Tongue (tissue), 2 donors: ENCODE data around the gene EXOC3. TPM values are rescaled to one million over a fixed set of nuclear protein-coding genes. Genes with fewer than 3 reads are reported as not detected.
A peak's percentile ranks its signal among the peaks of the same experiment; 100 is the strongest.
"Not testable (repeated sequence)": the region's sequence is repeated elsewhere in the genome, so short reads cannot be mapped to it uniquely, and the experiment has no call there.

Experiments
- DNase-seq: peaks from one replicate; pipeline ENCODE4 v3.0.0-alpha.2; 2015
- total RNA-seq: library from RNA; depleted of rRNA; stranded (reverse); fragments of >200 nt; gene quantifications from one replicate; pipeline ENCODE4 v1.2.3, GENCODE V29; 2014

Gene EXOC3
- total RNA-seq, 1 donor from 2014 or later: 48.7 TPM

- not testable (repeated sequence) for DNase-seq
Measured at GRCh38 chr5:474232-474839, 31.4 kb downstream of the EXOC3 start.

DNA sequence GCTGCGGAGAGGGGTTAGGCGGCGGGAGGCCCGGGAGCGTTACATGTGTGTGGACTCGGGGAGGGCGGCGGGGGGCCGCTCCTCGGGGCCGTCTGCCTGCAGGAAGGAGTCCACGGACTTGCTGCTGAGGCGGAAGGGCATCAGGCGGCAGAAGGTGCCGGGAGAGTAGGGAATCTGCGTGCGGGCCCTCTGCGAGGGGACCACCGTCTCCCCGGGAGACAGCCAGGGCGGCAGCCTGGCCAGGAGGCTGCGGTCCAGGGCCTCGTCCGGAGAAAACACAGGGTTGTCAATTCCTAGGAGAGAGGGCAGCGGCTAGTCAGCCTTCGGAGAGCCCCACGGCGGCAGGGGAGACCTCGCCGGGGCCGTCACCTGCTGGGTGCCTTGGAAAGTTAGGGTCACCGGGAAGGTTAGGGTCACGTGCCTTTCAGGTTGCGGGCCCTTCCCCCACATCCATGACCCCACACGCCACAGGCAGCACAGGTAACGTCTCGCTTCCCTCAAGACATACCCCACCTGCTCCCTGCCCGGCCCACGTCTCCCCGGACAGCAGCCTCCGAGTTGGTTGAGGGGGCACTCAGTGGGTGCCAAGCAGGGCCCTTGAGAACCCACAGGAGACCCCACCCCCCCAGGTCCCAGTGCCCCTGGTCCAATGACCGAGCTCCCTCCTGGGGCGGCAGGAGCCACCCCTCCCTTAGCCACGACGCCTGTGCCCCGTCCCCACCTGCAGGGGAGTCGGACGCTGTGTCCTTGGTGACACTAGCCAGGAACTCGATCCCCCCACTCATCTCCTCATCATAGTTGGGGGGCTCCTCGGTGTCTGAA is 32.1 kb downstream of the EXOC3 start:
- no peak for DNase-seq

- DNase-seq: no peak
Measured at GRCh38 chr5:475704-476101, 32.7 kb downstream of the EXOC3 start.

GRCh38 chr5:476102-476813 is 33.3 kb downstream of the EXOC3 start:
- no peak for DNase-seq

DNA sequence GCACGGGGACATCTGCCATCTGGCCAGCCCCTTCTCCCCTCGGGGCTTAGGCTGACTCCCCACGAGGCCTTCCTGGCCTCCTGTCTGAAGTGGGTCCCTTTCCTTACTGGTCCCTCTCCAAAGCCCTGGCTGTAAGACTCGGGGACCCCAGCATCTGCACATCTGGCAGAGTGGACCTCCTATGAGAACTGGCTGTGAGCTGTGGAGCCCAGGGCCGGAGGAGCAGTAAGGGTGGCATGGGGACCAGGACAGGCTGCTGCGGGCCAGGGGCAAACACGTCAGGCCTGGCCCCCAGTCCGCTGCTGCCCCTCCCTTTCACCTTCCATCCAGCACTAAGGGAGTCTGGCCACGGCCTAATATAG is 33.8 kb downstream of the EXOC3 start:
- DNase-seq: no peak

DNA sequence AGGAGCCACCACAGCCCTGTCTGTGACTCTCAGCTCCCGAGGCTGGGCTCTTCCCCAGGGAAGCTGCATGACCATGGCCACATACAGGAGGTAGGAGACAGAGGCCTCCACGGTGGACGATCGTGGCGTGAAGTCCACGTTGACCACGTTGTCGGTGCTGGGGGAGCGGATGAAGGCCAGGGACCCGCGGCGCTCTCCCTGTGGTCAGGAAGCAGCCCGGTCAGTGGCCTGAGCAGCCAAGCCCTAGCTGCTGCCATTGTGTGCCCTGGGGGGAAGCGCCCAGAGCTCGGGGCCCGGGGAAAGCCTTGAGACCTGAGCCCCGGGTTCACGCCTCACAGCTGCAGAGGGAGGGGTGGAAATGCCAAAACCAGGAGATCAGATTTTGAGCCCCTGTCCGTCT is 34.3 kb downstream of the EXOC3 start:
- no peak for DNase-seq

GRCh38 chr5:477871-478270 is 34.9 kb downstream of the EXOC3 start:
- DNase-seq: no peak

DNA sequence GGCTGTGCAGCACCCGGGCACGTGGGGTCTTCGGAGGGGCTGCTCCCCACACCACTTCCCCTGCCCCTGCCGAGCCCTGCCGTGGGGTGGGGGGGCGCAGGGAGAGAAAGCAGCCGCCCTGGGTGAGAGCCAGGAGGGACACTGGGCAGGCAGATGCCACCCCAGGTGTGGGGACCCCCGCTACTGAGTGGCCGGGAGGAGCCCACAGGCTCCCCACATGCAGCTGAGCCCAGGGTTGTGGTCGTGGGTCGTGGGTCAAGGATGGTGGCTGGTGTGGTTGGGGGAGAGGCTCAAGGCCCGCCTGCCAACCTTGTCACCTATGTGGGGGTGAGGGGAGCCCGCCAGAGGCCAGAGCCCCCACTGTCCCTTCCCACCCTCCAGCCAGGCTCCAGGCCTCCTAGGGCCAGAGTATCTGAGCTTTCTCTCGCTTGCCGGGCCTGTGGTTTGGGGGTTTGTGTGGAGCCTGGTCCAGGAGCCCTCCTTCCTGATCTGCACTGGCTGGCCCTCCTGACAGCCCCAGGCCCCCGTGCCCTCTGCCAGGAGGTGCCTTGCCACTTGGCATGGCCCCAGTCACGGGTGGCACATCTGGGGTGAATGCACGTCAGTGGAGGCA is 35.5 kb downstream of the EXOC3 start:
- no peak for DNase-seq

- no peak for DNase-seq
Measured at GRCh38 chr5:478982-479535, 36.1 kb downstream of the EXOC3 start.

GRCh38 chr5:479566-480319 is 36.8 kb downstream of the EXOC3 start:
- no peak for DNase-seq

DNA sequence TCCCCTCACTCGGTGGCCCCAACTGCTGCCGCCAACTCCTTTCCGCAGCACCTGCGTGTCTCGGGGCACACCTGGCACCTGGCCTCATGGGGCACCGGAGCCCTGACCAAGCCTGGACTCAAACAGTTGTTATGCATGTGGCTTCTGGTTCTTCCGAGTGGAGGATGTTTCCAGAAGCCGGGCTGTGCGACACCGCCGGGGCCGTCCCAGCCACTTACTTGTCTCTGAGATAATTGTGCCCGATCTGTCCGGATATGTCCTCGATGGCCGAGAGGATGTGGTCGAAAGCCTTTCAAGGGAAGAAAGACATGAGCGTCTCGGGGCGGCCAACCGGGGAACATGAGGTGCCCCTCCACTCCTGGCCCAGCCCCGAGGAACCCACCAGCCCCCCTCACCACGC is 38.4 kb downstream of the EXOC3 start:
- DNase-seq: no peak

- DNase-seq: no peak
Measured at GRCh38 chr5:482021-482420, 39.0 kb downstream of the EXOC3 start.

GRCh38 chr5:482506-482905 is 39.5 kb downstream of the EXOC3 start:
- no peak for DNase-seq

DNA sequence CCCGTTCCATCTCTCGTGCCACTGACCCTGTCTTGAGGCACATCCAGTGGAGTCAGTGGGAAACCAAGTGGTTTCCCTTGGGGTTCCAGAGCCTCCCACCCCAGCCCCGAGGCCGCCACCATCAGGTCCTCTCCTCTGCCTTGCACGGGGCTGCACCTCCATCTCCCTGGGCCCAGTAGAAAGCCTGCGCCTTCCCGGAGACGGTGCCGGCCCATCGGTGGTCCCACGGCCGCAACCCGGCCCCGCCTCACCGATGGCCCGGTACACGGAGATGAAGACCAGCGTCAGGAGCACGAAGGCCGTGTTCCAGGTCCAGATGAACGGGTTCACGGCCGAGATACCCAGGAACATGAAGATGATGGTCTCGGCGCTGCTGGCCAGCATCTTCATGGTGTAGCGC is 40.0 kb downstream of the EXOC3 start:
- DNase-seq: no peak

DNA sequence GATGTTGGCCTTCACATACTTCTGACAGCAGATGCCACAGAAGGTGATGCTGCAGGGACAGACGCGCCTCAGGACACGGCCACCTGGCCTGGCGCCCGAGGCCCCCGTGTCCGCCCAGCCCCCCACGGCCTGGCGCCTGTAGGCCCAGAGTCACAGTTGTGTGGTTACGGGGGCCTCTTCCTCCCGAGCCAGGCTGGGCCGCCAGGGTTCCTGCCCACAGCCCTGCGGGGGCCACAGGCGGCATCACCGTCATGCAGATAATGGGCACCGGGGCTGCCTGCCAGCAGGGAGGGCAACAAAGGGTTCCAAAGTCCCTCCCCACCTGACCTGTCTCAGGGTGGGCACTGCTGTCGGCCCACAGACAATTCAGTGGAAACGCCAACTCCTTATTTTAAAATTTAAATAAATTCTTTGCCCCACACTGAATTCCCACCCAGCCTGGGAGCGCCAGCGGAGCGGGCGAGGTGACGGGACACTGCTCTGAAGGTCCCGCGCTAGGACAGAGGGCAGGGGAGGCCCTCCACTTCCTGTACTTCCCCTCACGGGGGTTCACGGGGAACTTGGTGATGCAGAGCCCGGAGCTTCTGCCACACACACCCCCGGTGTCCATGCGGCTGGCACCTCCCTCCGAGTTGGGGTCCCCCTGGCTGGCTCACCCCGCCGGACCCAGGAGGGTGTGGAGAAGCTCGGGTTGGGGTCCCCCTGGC is 40.6 kb downstream of the EXOC3 start:
- no peak for DNase-seq

GRCh38 chr5:484556-484955 is 41.6 kb downstream of the EXOC3 start:
- DNase-seq: no peak

DNA sequence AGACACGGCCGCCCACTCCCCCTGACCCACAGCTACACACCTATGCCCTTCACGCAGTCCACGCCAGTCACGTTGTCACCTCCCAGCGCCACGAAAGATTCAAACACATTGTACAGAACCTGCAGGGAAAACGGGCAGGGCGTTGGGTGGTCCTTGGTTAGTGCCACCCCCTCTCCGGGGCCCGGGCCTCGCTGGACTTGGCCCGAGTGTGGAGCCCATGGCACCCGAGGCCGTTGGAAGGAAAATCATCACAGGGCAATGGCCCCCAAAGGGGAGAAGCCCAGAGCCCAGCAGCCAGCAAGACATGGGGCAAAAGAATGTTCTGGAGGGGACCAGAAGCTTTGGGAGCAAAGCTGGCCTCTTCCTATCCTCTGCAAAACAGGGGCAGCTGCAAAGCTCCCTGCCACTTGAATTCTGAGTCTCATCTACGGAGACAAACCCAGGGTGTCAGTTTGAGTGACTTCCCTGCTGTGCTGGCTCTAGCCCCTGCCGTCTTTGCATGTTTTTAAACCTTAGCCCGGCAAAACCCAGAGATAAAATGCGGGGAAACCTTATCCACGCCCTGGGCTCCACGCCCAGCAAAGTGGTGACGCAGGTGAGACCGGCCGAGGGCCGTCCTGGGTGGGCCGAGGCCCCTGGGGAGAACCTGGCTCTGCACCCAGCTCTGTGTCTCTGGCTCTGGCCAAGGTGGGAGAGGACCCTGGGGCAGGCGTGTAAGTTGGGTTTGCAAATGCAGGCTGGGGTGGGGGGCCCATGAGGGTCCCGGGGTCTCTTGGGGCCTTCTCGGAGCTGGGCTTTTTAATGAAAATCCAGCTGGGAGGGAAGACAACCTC is 42.4 kb downstream of the EXOC3 start:
- peak; percentile 37 for DNase-seq

GRCh38 chr5:485946-486491 is 43.0 kb downstream of the EXOC3 start:
- no peak for DNase-seq

DNA sequence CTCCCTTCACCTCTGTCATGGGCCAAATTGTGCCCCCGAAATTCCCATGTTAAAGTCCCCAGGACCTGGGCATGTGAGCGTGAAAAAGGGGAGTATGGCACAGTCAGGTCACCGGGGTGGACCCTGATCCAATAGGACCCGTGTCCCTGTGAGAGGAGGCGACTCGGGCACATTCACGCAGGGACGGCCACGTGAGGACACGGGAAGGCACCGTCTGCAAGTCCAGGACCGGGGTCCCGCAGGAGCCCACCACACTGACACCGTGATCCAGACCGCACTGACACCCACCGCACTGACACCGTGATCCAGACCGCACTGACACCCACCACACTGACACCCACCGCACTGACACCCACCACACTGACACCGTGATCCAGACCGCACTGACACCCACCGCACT is 43.6 kb downstream of the EXOC3 start:
- not testable (repeated sequence) for DNase-seq

- no peak for DNase-seq
Measured at GRCh38 chr5:488241-488640, 45.3 kb downstream of the EXOC3 start.
